PC-3 (cell line): ENCODE results near the gene EIPR1. TPM values are rescaled to one million over a fixed set of nuclear protein-coding genes. Genes with fewer than 3 reads are reported as not detected.

Experiments used
- ATAC-seq: fragments of 200-7000 bp; cut with Tn5 transposase; 2 replicates; pipeline ENCODE4 v1.9.1; 2020; ENCODE audit warnings: mild to moderate bottlenecking, moderate library complexity
- BruUV-seq: library from RNA; stranded (reverse); fragments of 400-500 nt; replicated peaks from 2 replicates; lab custom pipeline; 2021; lab: Mats Ljungman, UMichigan
- CTCF ChIA-PET: fragments of 300-600 bp; sonication (Branson Sonifier 250); formaldehyde crosslinking; loops from one replicate; lab custom pipeline; 2022; ENCODE audit warnings: antibody characterized with exemption; lab: Charles Lee
- POLR2A ChIA-PET: fragments of 300-600 bp; sonication (Branson Sonifier 250); formaldehyde crosslinking; loops from one replicate; lab custom pipeline; 2022; ENCODE audit warnings: antibody characterized with exemption; ENCODE audit not compliant: unreplicated experiment; lab: Charles Lee
- DNase-seq: peaks from one replicate; pipeline ENCODE4 v3.0.0-alpha.2; 2015
- H2AFZ ChIP-seq: fragments of 300-600 bp; sonication (generic); 2 replicates; pipeline ENCODE4 v1.6.0; 2016; ENCODE audit warnings: antibody characterized with exemption, low read length
- H3F3A ChIP-seq: fragments of 300-600 bp; sonication (generic); one replicate; pipeline ENCODE4 v1.6.0; 2017; ENCODE audit warnings: antibody characterized with exemption, low read length, control low read depth, mild to moderate bottlenecking; ENCODE audit not compliant: unreplicated experiment
- H3K27ac ChIP-seq: fragments of 300-600 bp; sonication (generic); 2 replicates; pipeline ENCODE4 v1.5.1; 2016; ENCODE audit warnings: mild to moderate bottlenecking, low read length
- H3K27me3 ChIP-seq: fragments of 300-600 bp; sonication (generic); 2 replicates; pipeline ENCODE4 v1.6.1; 2016; ENCODE audit warnings: low read length, mixed read lengths
- H3K36me3 ChIP-seq: fragments of 300-600 bp; sonication (generic); 2 replicates; pipeline ENCODE4 v1.6.1; 2016; ENCODE audit warnings: low read depth, mixed run types, low read length, mixed read lengths
- H3K4me1 ChIP-seq: fragments of 300-600 bp; sonication (generic); 2 replicates; pipeline ENCODE4 v1.5.1; 2016; ENCODE audit warnings: low read length; ENCODE audit not compliant: insufficient read depth
- H3K4me2 ChIP-seq: fragments of 300-600 bp; sonication (generic); 2 replicates; pipeline ENCODE4 v1.6.0; 2016; ENCODE audit warnings: low read length
- H3K4me3 ChIP-seq: fragments of 300-600 bp; sonication (generic); 2 replicates; pipeline ENCODE4 v1.5.1; 2016; ENCODE audit warnings: mild to moderate bottlenecking, low read length, mixed read lengths
- H3K79me2 ChIP-seq: fragments of 300-600 bp; sonication (generic); 2 replicates; pipeline ENCODE4 v1.6.1; 2017; ENCODE audit warnings: low read length, mixed read lengths
- H3K9ac ChIP-seq: fragments of 300-600 bp; sonication (generic); 2 replicates; pipeline ENCODE4 v1.6.0; 2016; ENCODE audit warnings: mild to moderate bottlenecking, low read length
- H3K9me2 ChIP-seq: fragments of 300-600 bp; sonication (generic); replicated peaks from 2 replicates; pipeline ENCODE4 v1.6.1; 2016; ENCODE audit warnings: mixed run types, low read length, mixed read lengths
- H3K9me3 ChIP-seq: fragments of 300-600 bp; sonication (generic); 2 replicates; pipeline ENCODE4 v1.6.1; 2016; ENCODE audit warnings: low read length, mixed read lengths
- H4K20me1 ChIP-seq: fragments of 300-600 bp; sonication (generic); 2 replicates; pipeline ENCODE4 v1.6.1; 2016; ENCODE audit warnings: low read length, mixed read lengths
- CTCF ChIP-seq: fragments of 300-600 bp; sonication (generic); conservative IDR thresholded peaks from 2 replicates; pipeline ENCODE4 v1.5.1; 2017; ENCODE audit warnings: antibody characterized with exemption, low read depth, mild to moderate bottlenecking, low read length
- EZH2 ChIP-seq: fragments of 300-600 bp; sonication (generic); IDR thresholded peaks from one replicate; pipeline ENCODE4 v1.6.1; 2017; ENCODE audit warnings: antibody characterized with exemption, mild to moderate bottlenecking, low read length; ENCODE audit not compliant: unreplicated experiment
- EZH2phosphoT487 ChIP-seq: fragments of 300-600 bp; sonication (generic); IDR thresholded peaks from 2 replicates; pipeline ENCODE4 v1.6.1; 2018; ENCODE audit warnings: mild to moderate bottlenecking, antibody characterized with exemption, low read length, borderline replicate concordance
- intact Hi-C: fragments of 100-400 bp; cut with micrococcal nuclease; formaldehyde crosslinking; loops from 2 replicates; pipeline ENCODE4 v1.9.0; 2023
- total RNA-seq: library from RNA; depleted of rRNA; stranded (reverse); fragments of >200 nt; gene quantifications from 2 replicates; pipeline ENCODE4 v1.2.3, GENCODE V29; 2014

EIPR1 gene
- total RNA-seq, 1 experiment from 2014 or later: 90.1 TPM

GRCh38 chr2:3256157-3256556 lies 121.5 kb downstream of the EIPR1 start:
- H3K27me3 ChIP-seq: no peaks in the 10 kb centered on the region
- H2AFZ ChIP-seq: no peak overlapping the region
- no peaks in the 10 kb centered on the region for H3K79me2 ChIP-seq
- H3K9ac ChIP-seq: no peak overlapping the region
- ChIA-PET POLR2A (no interaction called here), CTCF (no interaction called here)
- ATAC-seq (no peak), DNase-seq (no peak)
- peaks cover 2% of the 10 kb centered on the region for H3K36me3 ChIP-seq
- H3K9me3 ChIP-seq: no peaks in the 10 kb centered on the region
- intact Hi-C loops: no loop called here
- H3K4me1 ChIP-seq: no peaks in the 10 kb centered on the region
- H3K9me2 ChIP-seq: no peaks in the 10 kb centered on the region
- H4K20me1 ChIP-seq: no peaks in the 10 kb centered on the region
- no peak overlapping the region for H3K4me3 ChIP-seq
- H3K27ac ChIP-seq: no peak overlapping the region
- TF ChIP-seq EZH2 (no peak), CTCF (no peak), EZH2phosphoT487 (no peak)
- no TSS peak for BruUV-seq
- no peak overlapping the region for H3K4me2 ChIP-seq
- no peaks in the 10 kb centered on the region for H3F3A ChIP-seq

GRCh38 chr2:3254442-3254941 lies 123.1 kb downstream of the EIPR1 start:
- H3K4me2 ChIP-seq: no peak overlapping the region
- DNase-seq (no peak), ATAC-seq (no peak)
- H3K9me3 ChIP-seq: no peaks in the 10 kb centered on the region; the same call in 1 of the 2 replicates
- H3K79me2 ChIP-seq: no peaks in the 10 kb centered on the region
- POLR2A ChIA-PET: no interaction called here
- BruUV-seq: no TSS peak
- H2AFZ ChIP-seq: no peak overlapping the region
- no peak overlapping the region for H3K9ac ChIP-seq
- H3K4me3 ChIP-seq: no peak overlapping the region
- no peaks in the 10 kb centered on the region for H3F3A ChIP-seq
- intact Hi-C loops: no loop called here
- TF ChIP-seq EZH2phosphoT487 (no peak), CTCF (no peak), EZH2 (no peak)
- H4K20me1 ChIP-seq: no peaks in the 10 kb centered on the region
- CTCF ChIA-PET: no interaction called here
- H3K9me2 ChIP-seq: no peaks in the 10 kb centered on the region
- peaks cover 8% of the 10 kb centered on the region for H3K36me3 ChIP-seq
- H3K27ac ChIP-seq: no peak overlapping the region
- H3K4me1 ChIP-seq: no peaks in the 10 kb centered on the region
- no peaks in the 10 kb centered on the region for H3K27me3 ChIP-seq

- Histone ChIP-seq H3F3A (no peaks in the 10 kb centered on the region), H3K27ac (no peak overlapping the region), H3K4me2 (no peak overlapping the region), H3K36me3 (peaks cover 13% of the 10 kb centered on the region), H3K27me3 (no peaks in the 10 kb centered on the region), H3K4me3 (no peak overlapping the region), H4K20me1 (no peaks in the 10 kb centered on the region), H3K4me1 (no peaks in the 10 kb centered on the region), H3K79me2 (no peaks in the 10 kb centered on the region), H2AFZ (no peak overlapping the region), H3K9me2 (no peaks in the 10 kb centered on the region), H3K9me3 (peaks cover 4% of the 10 kb centered on the region; the same call in 1 of the 2 replicates), H3K9ac (no peak overlapping the region)
- BruUV-seq: no TSS peak
- DNase-seq (no peak), ATAC-seq (no peak)
- ChIA-PET CTCF (no interaction called here), POLR2A (no interaction called here)
- TF ChIP-seq EZH2phosphoT487 (no peak), CTCF (no peak), EZH2 (no peak)
- intact Hi-C loops: no loop called here
Observed at GRCh38 chr2:3253913-3254441, 123.6 kb downstream of the EIPR1 start.
